OCI-LY7 (cell line): Measurements from ENCODE around the gene CKMT1B.
"Not testable (repeated sequence)": the region's sequence is repeated elsewhere in the genome, so short reads cannot be mapped to it uniquely, and the experiment has no call there.

Experiments
- CTCF ChIP-seq: fragments of 200-600 bp; sonication (generic); conservative IDR thresholded peaks from 2 replicates; pipeline ENCODE4 v1.5.1; 2014; ENCODE audit warnings: mild to moderate bottlenecking, antibody characterized with exemption, low read length, moderate library complexity, mixed read lengths
- EZH2phosphoT487 ChIP-seq: fragments of 200-600 bp; sonication (generic); IDR thresholded peaks from 2 replicates; pipeline ENCODE4 v1.6.1; 2018; ENCODE audit warnings: low read depth, borderline replicate concordance, mild to moderate bottlenecking, mixed run types, antibody characterized with exemption, low read length, moderate library complexity, mixed read lengths

- TF ChIP-seq CTCF, EZH2phosphoT487: not testable (repeated sequence)
Measured at GRCh38 chr15:43617750-43618149, 23.9 kb downstream of the CKMT1B start.
